Activated CD4-positive, CD25-positive, alpha-beta regulatory T cell treated with anti-CD3 and anti-CD28 coated beads, Interleukin-2, amount 50 U/mL, for 72 hours (primary cell): ENCODE data around the gene PXK.

ENCODE experiments used
- DNase-seq: peaks from one replicate; pipeline ENCODE4 v3.0.0; 2021

Gene PXK

DNA sequence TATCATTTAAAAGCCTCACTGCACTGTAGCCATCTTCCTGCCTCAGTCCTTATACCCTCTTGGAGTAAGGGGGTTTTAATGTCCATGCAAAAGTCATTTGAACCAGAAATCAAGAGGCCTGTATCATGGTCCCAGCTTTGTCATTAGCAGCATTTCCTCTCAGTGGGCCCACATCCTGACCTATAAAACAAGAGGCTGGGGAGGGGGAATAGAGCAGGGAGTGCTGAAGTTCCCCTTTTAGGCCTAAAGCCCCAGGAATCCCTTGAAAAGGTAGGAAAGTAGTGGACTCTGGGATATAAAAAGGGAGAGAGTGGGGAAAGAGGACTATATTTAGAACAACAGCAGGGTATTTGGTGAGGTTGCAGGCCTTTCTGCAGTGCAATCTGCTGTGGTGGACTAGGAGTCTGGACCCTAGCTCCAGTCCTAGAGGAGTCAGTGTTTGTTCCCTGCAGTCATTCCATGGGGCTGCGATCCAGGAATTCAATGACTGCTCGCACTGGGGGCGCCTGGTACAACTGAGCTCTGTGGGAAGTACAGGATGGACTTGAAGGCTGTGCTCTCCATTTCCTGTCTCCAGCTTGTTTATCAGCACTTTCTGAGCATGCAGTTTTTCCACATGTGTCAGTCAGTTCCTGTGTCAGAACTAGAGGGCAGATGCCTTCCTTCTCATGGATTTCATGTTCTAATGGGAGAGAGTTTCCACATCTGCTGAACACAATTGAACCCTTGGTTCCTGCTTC lies 54.1 kb downstream of the PXK start:
- no peak for DNase-seq

DNA sequence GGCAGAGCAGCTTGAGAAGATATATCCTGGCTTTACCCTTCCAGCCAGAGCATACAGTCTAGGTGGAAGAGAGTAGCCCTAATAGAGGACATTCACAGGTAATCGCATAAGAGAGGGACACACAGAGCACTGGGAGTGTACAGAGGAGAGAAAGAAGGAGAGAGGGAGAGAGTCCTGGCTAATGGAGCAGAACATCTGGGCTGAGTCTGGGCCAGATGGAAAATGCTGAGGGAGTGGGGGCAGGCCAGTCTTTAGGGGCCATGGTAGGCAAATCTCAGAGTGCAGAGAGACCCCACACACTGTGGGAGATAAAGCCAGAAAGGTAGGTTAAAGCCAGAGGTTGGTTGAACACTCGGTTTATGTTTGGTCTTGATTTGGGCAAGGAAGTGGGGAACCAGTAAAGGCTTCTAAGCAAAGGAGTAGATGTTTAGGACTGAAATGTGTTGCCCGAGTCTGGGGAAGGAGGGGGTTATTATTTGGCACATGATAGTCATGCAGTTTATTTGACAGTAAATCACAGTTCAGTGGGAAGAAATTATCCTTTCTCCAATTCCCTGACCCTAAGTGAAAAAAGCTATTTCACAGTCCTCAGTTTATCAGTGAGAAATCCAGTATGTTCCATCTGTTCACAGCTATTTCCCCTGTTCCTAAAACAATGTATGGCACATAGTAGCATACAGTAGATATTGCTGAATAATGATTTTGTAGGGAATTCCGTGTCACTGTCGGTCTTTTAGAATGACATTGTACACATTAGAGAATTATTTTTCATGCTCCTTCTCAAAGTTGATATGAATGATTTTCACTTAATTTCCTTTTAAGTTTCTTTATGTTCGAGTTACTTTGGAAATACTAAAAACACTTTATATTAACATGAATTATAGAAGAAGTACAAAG lies 55.2 kb downstream of the PXK start:
- DNase-seq = no peak

DNA sequence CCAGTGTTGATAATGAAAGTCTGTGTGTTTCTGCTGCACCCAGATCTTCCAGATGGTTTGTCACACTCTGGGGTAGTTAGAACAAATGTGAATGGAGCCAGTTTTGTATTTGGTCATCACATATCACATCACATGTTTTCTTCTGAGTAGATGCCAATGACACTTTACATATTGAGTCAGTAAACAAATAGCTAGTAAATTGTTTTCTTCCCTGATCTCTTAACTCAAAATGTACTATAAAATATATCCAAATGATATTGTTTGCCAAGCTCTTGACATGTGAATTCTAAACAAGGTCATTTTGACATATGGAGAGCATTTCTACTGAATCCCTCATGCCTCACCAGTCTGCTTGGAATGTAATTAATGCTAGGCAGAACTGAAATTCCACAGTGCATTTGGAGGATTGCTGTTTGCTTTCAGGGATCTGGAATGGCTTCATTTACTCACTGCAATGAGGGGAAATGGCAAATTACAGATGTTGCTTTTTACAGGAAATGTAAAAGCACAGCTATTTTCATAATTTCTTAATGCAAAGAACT lies 55.9 kb downstream of the PXK start:
- DNase-seq = no peak

DNA sequence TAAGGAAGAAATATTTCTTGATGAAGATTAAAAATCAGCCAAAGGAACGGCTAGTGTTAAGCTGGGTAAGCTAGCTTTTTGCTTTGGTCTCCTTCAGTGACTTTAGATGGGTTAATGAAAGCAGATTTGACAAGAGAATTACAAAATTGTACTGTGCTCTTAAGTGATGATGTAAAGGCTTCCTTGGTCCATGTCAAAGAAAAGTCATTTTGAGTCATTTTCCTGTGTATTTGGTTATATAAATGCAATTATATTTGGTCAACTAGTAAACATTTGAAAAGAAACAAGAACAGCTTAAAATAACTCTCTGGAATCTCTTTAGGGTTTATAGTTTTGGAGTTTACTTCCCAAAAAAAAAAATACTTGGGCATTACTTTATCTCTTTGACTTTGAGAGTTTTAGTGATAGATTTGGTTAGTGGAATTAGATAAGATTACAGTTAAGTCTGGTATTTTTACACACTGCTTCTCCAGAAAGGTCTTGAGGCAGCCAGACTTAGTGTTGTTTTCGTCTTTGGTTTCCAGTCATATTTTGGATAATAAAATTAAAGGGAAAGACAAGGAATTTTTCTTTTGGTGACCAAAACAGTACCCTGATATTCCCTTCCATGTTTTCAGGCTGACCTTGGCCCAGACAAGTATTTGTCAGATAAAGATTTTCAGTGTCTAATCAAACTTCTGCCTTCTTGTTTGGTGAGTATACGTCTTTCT lies 58.6 kb downstream of the PXK start:
- DNase-seq = no peak

DNA sequence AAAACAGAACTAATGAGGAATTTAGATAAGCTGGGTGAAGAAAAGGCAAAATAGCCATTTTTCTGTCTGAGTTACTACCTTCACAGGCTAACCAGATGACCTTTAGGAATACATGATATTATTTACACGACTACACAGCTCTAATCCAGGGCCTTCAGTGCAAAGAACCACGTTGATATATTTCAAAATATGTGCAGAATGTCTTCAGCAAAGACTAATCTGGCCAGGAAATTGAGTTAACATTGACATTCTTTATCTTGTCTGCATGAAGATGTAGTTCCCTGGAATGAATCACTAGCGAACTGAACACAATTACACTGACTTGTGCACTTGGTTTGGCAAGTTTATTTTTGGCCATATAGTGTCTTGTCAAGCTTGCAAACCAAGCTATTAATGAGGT lies 59.5 kb downstream of the PXK start:
- DNase-seq = no peak

DNA sequence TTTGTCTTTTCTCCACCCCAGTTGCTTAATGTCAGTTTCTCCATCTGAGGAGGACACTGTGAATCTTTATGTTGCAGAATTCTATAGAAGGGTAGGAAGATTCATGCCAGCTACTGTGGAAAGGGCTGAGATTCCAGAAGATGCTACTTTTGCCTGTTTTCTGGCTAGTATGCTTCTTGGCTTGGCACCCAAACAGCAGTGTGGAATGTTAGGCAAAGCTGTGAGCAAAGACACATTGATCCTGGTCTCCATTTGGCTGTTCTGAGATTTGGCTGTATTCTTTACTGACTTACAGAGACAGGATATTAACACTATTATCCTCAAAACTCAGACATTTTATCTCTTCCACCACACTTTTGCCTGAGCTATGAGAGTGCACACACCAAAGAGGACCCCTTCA lies 61.6 kb downstream of the PXK start:
- no peak for DNase-seq

DNA sequence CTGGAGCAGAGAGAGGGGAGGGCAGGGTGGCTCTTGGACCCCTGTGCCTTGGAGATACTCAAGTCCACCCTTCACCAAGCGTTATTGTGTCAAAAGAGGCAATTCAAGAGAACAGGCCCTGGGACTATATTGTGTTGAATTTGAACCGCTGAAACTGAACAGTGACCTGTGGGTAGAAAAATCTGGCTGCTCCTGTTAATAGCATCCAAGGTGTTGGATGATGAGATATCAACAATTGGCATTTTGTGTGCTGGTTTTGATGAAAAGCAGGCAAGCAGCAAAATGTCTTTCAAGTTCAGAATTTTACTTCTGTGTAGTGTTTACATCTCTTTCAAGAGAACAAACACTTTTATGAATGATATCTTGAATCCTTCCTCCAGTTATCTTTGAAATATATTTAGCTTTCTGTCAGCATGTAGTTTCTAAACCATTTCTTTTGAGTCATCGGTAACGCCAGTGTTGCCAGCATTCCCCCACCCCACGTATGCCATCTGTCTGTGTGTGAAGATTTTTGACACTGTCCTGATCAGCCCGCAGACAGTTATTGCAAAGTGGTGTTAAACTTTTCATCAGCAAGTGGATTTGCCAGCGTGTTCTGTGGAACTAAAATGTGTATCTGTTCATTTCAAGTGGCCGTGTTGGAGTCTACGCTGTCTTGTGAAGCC lies 66.1 kb downstream of the PXK start:
- DNase-seq = no peak

DNA sequence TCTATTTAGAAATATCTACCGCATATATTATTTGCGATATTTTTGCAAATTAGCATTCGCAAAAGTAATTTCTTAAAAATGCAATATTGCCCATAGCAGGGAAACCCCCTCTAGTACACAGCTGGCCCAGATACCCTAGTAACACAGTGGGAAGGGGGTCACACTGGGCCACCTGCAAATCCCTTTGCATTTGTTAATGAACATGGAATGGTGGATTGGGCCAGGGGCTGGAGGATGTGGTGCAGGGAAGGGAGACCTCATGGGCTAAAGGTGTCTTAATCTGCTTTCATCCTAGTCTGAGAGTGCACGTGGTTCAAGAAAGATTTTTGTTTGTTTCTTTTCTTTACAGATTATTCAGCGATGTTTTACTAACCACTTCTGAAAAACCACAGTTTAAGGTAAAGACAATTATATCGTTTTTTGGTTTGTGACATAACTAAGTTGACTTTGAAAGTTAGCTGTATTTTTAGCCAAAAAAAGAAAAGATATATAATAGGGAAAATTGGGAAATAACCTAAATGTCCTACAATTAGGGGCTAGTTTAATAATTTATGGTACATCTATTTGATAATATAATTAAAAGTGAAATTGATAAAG lies 70.9 kb downstream of the PXK start:
- no peak for DNase-seq

DNA sequence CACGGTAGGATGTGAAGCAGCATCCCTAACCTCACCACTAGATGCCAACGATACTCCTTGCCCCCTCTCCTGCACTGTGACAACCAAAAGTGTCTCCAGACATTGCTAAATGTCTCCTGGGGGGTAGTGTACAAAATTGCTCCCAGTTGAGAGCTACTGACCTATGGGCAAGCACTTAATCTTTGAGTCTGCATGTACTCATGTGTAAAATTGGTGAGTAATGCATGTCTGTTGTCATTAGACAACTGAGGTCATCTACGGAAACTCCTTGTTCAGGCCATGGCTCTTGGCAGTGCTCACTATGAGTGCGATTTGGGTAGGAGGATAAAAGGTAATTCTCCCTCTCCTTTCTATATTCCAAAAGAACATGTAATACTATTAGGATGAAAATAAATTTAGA lies 71.7 kb downstream of the PXK start:
- no peak for DNase-seq

DNA sequence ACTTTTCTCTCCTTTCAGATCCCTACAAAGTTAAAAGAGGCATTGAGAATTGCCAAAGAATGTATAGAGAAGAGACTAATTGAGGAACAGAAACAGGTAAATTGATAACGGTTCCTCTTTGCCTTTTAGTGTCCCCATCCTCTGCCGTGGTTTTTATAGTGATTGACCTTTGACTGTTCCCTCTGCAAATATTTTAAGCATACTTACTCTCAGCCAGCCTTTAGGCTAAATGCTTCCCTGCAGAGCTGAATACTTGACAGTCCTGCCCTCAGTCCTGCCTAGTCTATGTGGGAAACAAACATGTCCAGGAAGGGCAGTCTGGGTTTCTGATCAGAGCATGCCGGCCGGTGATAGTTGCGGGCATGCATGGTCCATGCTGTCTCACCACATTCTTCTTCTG lies 76.2 kb downstream of the PXK start:
- DNase-seq = no peak

DNA sequence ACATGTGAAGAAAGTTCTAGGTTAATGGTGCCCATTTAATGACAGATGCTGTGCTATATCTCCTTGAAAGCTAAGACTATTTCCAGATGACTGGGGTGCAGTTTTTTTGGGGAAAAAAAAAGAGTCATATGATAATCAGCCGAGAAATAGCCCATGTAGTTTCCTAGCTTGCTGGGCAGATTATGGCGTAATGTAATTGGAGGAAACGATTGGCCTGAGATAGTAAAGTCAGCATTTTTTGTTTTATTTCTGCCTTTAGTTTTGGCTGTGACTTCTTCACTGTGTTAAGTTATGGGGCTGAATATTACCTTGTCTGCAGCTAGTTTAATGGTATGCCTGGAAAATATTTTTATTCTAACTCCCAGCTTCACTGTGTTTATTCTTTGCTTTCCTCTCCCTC lies 77.0 kb downstream of the PXK start:
- no peak for DNase-seq

DNA sequence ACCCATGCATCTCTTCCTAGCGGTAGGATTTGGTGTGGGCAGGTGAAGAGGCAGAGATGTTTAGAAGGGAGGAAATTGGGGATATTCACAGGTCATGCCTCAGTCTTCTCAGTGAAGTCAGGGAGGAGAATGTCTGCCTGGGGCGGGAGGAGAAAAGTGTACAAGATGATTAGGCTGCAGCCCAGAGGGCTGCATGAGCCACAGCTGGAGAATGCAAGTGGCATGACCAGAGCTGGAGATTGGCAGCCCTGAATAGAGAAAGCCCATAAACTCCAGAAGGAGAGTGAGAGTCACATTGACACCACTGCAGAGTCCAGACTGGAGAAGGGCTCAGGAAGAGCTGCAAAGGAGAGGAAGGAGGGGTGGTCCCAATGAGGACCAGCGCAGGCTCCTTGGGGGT lies 78.3 kb downstream of the PXK start:
- no peak for DNase-seq

DNA sequence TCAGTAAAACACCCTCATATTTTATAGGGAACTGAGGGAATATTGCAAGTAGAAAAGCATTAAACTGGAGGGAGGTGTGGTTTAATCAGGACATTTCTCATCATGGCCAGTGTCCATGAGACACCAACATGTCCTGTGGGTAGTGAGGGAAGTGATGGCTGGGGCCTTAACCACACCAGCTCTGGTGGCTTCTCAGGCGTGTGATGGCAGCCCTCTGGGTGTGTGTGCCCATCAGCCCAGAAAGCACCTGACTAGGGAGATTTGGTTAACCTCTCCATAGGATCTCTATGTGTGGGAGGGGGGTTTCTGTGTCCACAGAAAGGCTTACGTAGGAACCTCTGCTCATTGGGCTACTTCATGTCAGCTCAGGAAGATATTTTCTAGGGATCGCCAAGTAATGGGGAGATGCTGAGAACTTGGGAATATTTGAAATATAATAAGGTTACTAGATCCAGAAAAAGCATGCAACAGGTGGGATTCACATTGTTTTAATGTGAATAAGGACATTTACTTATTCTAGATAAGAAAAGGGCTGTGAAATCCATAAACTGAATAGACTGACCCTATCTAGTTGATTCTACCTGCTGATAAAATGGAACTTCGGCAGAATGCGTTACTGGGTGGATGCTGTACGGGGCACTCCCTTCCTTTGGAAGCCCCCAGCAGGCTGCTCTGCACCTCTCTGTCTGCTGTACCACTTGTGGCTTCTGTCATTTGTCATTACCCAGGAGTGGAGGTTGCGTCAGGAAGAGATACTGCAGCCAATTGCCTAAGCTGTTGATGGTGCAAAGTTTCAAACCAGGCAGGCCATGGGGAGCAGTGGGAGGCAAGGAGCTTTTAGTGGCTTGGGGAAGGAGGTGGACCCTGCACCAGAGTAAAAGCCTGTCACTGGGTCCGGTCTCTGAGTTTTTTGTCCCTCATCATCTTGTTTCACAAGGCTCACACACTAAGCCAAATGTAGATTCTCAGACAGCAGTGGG lies 79.4 kb downstream of the PXK start:
- DNase-seq = no peak

DNA sequence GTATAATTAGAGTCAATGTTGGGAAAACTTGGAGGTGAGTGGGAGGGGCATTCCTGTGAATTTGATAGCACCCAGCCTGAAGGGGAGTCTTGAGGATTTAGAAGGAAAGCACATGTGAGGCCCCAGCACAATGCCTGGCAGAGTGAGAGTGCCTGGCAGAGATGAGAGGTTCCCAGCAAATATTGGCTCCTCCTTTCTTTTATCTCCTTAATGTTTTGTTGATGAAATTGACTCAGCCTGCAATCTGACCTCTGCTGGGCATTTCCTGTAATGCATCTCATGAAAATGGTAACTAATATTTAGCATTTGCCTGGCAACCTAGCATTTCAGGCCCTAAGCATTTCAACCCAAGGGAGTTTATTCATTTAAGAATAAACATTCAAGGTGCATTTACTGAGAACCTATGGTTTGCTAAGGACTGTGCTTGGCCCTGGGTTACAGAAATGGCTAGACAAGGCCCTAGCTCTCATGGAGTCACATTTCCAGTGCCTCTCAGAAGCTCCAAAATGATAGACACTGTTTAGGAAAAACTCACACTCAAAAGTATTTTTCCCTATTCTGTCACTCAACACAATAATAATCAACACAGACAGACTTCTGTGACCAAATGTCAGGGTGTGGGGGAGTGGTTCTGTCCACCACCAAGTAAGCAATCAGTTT lies 82.0 kb downstream of the PXK start:
- no peak for DNase-seq

DNA sequence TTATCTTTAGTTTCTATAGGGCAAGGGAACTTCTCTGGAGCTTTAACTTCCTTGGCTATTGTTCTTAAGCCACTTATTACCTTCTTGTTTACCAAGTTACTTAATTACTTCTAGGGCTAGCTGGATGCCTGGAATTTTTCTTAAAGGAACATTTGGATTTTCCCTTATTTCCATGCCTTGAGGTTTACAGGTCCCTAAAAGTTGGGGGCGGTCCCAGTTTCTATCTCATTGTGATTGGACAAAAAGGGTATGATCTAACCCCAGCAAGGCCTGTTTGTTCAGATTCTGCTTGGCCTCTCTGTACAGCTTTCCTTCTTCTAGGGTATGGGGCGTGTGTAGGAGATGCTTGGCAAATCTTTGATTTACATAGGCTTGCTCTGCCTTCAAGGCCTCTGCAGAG lies 83.5 kb downstream of the PXK start:
- no peak for DNase-seq

DNA sequence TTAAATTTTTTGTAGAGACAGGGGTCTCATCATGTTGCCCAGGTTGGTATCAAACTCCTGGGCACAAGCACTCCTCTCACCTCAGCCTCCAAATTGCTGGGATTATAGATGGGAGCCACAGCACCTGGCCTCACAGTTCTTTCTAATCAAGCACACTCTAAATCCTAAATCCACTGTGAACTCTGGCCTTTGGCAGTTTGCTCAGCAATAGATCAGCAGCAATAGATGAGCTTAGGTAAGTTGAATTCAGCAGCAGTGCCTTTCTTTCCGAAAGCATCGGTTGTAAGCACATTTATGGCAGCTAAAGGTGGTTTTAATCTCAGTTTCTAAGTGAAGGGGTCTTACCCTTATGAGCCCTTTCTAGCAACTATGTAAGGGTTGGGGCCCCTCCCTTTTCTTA lies 84.4 kb downstream of the PXK start:
- no peak for DNase-seq

DNA sequence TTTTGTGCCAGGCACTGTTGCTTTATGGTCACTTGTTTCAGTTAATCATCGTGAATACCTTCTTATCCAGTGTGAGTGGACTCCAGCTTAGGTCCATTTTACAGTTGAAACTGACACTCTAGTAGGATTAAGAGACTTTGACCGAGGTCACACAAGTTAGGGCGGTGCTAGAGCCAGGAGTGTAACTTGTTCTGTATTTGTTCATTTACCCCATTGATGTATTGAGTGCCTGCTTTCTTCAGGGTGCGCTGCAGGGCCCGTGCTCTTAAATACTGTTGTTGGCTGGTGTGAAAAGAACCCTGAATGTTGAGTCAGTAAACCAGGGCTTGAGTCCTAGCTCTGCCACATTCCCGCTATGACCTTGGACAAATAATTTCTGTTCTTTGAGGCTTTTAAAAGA lies 85.5 kb downstream of the PXK start:
- DNase-seq = no peak

DNA sequence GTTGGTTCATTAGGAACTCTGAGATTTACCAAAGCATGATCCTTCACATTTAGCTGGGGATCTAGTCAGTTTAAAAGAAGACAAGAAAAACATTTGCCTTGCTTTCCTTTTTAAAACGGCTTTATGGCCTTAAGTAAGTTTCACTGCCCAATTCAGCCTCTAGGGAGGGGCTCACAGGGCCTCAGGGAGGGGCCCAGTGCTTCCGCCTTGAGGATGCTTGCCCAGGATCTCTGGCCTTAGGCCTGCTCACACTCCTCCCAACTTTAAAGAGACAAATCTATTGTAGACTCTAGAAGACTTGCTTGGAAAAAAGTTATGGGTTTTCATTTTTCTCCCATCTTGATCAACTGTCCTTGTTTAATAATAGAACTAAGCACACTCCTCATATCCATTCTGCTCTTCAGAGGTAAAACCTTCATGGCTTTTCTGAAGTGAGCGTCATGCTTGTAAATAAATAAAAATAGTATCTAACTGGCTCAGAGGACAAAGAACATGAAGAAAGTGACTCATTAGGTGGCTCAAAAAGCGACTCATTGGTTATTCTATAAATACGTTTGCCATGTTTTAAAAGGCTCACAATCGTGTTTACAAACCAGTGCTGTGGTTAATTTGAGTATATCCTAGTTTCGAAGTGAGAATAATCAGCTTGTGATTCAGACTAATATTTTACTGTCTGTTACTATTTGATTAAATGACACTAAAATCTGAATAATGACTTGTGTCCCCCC lies 87.3 kb downstream of the PXK start:
- no peak for DNase-seq

DNA sequence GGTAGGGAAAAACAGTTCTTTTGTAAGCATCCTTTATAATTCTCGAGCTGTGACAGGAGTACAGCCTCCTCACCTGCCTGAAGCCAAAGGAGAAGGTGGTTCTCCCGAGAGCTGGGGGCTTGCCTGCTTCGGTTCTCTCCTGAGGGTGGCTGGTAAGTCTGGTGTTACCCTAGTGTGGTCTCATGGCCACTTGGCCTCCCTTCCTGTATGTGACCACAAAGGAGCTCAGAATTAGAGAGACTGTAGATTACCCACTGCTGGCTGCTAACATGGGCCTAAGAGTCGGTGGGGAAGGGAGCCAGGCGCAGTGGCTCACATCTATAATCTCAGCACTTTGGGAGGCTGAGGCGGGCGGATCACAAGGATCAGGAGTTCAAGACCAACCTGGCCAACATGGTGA lies 88.3 kb downstream of the PXK start:
- no peak for DNase-seq

DNA sequence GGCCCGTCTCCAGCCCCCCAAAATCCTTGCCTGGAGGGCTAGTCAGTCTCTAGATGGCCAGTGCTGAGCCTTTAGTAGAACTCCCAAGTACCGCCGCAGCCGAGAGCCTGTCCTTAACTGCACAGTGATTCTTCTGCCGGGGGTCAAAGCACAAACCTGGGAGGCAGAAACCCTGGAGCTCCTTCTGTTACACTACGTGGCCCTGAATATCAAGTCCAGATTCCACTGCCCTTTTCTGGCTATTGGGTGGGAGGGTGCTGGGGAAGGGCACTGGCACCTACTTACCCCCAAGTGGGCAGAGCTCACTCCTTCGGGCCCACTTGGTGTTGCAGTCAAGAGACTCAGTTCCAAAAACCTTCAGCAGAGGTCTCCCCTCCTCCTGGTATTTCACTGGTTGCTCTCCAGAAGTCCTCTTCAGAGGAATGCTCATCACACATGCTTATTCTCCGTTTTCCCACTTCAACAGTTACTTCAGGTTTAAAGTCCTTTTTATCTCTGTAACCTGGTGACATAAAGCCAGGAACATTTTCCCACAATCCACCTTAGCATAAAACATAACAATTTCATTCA lies 90.1 kb downstream of the PXK start:
- DNase-seq = no peak
